SU-DHL-6 (cell line): ENCODE data around the gene LHX2.

ENCODE experiments used
- H2AFZ ChIP-seq: fragments of 200-600 bp; sonication (generic); 2 replicates; pipeline ENCODE4 v1.6.1; 2014; ENCODE audit warnings: low read depth, mild to moderate bottlenecking, moderate library complexity, mixed read lengths, antibody characterized with exemption, low read length; ENCODE audit not compliant: severe bottlenecking
- H3F3A ChIP-seq: fragments of 200-600 bp; shearing (Covaris generic); 2 replicates; pipeline ENCODE4 v1.6.0; 2016; ENCODE audit warnings: antibody characterized with exemption, mild to moderate bottlenecking; ENCODE audit not compliant: insufficient read depth
- H3K27ac ChIP-seq: fragments of 200-600 bp; sonication (generic); 2 replicates; pipeline ENCODE4 v1.5.1; 2016; ENCODE audit warnings: low read depth, mild to moderate bottlenecking, low read length, moderate library complexity, mixed read lengths
- H3K27me3 ChIP-seq: fragments of 200-600 bp; sonication (generic), shearing (Covaris generic); 2 replicates; pipeline ENCODE4 v1.6.0; 2014; ENCODE audit warnings: mild to moderate bottlenecking, low read length
- H3K36me3 ChIP-seq: fragments of 200-600 bp; sonication (generic); 2 replicates; pipeline ENCODE4 v1.6.1; 2014; ENCODE audit warnings: mild to moderate bottlenecking, low read length, mixed read lengths
- H3K4me2 ChIP-seq: fragments of 300-600, 200-600 bp; shearing (Covaris generic), sonication (generic); 2 replicates; pipeline ENCODE4 v1.6.0; 2014; ENCODE audit warnings: low read length, low read depth, mild to moderate bottlenecking; ENCODE audit not compliant: poor library complexity, severe bottlenecking
- H3K4me3 ChIP-seq: fragments of 200-600 bp; sonication (generic); 2 replicates; pipeline ENCODE4 v1.5.1; 2014; ENCODE audit warnings: antibody characterized with exemption, low read length, mild to moderate bottlenecking, mixed read lengths; ENCODE audit not compliant: insufficient read depth, poor library complexity, severe bottlenecking
- H3K79me2 ChIP-seq: fragments of 200-600 bp; sonication (generic); 2 replicates; pipeline ENCODE4 v1.6.1; 2014; ENCODE audit warnings: mild to moderate bottlenecking, low read length, moderate library complexity; ENCODE audit not compliant: insufficient read depth
- H3K9ac ChIP-seq: fragments of 200-600 bp; sonication (generic); 2 replicates; pipeline ENCODE4 v1.7.0; 2014; ENCODE audit warnings: mild to moderate bottlenecking, low read length
- H3K9me2 ChIP-seq: fragments of 200-600 bp; sonication (generic); replicated peaks from 2 replicates; pipeline ENCODE4 v1.6.1; 2014; ENCODE audit warnings: low read length; ENCODE audit not compliant: insufficient read depth
- H3K9me3 ChIP-seq: fragments of 200-600 bp; sonication (generic); 2 replicates; pipeline ENCODE4 v1.6.1; 2014; ENCODE audit warnings: low read length, mixed read lengths; ENCODE audit not compliant: insufficient read depth
- H4K20me1 ChIP-seq: fragments of 200-600 bp; sonication (generic); 2 replicates; pipeline ENCODE4 v1.6.1; 2014; ENCODE audit warnings: low read depth, mild to moderate bottlenecking, antibody characterized with exemption, low read length, moderate library complexity, mixed read lengths
- CTCF ChIP-seq: fragments of 200-600 bp; sonication (generic); IDR thresholded peaks from one replicate; pipeline ENCODE4 v1.5.1; 2017; ENCODE audit warnings: antibody characterized with exemption, mild to moderate bottlenecking, low read length, moderate library complexity; ENCODE audit not compliant: insufficient read depth, poor library complexity, severe bottlenecking
- EZH2phosphoT487 ChIP-seq: fragments of 200-600 bp; sonication (generic), shearing (Covaris generic); conservative IDR thresholded peaks from 2 replicates; pipeline ENCODE4 v1.6.1; 2018; ENCODE audit warnings: mild to moderate bottlenecking, antibody characterized with exemption, low read length, moderate library complexity, mixed read lengths

The LHX2 gene

GRCh38 chr9:123967323-123967722 is 44.2 kb upstream of the LHX2 start:
- Histone ChIP-seq H3K4me3 (no peak overlapping the region), H3K36me3 (no peaks in the 10 kb centered on the region), H3K9me3 (peaks cover 4% of the 10 kb centered on the region; the same call in 1 of the 2 replicates), H3F3A (no peaks in the 10 kb centered on the region), H3K27ac (no peak overlapping the region), H3K79me2 (no peaks in the 10 kb centered on the region), H4K20me1 (no peaks in the 10 kb centered on the region), H2AFZ (no peak overlapping the region), H3K27me3 (no peaks in the 10 kb centered on the region), H3K9me2 (no peaks in the 10 kb centered on the region), H3K9ac (no peak overlapping the region), H3K4me2 (no peak overlapping the region)
- TF ChIP-seq CTCF (no peak), EZH2phosphoT487 (no peak)

GRCh38 chr9:123972618-123973017 is 39.0 kb upstream of the LHX2 start:
- no peaks in the 10 kb centered on the region for H3K27me3 ChIP-seq
- TF ChIP-seq EZH2phosphoT487 (no peak), CTCF (no peak)
- H3K9ac ChIP-seq, result no peak overlapping the region

GRCh38 chr9:123973590-123974223 is 37.9 kb upstream of the LHX2 start:
- Histone ChIP-seq H3K27me3 (no peaks in the 10 kb centered on the region), H3K9ac (no peak overlapping the region), H3K4me3 (no peak overlapping the region), H4K20me1 (no peaks in the 10 kb centered on the region), H3K9me2 (no peaks in the 10 kb centered on the region), H3K79me2 (no peaks in the 10 kb centered on the region), H3K4me2 (no peak overlapping the region), H2AFZ (no peak overlapping the region), H3F3A (no peaks in the 10 kb centered on the region), H3K36me3 (no peaks in the 10 kb centered on the region), H3K27ac (no peak overlapping the region), H3K9me3 (peaks cover 13% of the 10 kb centered on the region; the same call in 1 of the 2 replicates)
- TF ChIP-seq EZH2phosphoT487, result no peak
- no peak for TF ChIP-seq CTCF

More at GRCh38 chr9:123972618-123973017, 39.0 kb upstream of the LHX2 start:
- Histone ChIP-seq H3K9me2 (no peaks in the 10 kb centered on the region), H4K20me1 (no peaks in the 10 kb centered on the region), H3K79me2 (no peaks in the 10 kb centered on the region), H3K9me3 (peaks cover 13% of the 10 kb centered on the region; the same call in 1 of the 2 replicates), H2AFZ (no peak overlapping the region), H3F3A (no peaks in the 10 kb centered on the region), H3K36me3 (no peaks in the 10 kb centered on the region), H3K4me2 (no peak overlapping the region), H3K4me3 (no peak overlapping the region), H3K27ac (no peak overlapping the region)
